SIG-M5 treated with dmso at 0.1 percent for 504 hours (cell line): ENCODE data around the gene MORN2.

Experiments used
- DNase-seq: peaks from one replicate; lab custom pipeline; 2025; ENCODE audit not compliant: unreplicated experiment; lab: John Stamatoyannopoulos, UW

The MORN2 gene

DNA sequence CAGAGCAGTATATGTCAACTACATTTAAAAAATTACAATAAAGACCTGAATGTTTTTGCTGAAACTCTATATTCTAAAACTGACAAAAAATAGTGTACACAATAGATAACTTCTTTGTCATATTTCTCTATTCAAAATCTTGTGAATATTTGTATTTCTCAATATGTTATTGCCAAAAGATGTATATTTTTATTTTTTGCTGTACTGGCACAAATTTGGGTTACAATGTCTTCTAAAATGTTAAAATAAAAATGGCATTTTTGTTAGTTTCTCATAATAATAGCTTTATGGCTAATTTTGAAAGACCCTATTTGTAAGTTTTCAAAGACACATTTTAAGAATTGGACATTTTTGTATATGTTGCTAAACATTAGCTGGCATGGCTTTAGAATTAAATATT, 13.3 kb downstream of the MORN2 start:
- no peak for DNase-seq

DNA sequence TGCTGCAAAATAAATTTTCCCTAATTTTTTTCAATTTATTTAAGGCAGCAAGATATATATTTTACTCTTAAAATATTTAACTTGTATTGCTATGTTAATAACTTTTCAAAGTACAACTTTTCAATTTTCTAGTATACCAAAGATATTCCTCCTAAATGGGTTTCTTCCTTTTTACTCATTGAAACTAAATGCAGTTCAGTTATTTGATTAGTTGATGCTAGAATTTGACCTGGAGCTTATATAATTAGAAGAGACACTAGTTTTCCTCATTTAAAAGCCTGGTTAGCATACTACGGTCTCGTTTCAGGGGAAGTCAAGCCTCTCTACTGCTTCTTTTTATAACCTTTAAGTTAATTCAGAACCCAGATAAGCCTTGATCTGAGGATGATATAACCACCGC, 13.8 kb downstream of the MORN2 start, which contains the start of gene ARHGEF33:
ARHGEF33 (plus strand) TSS at position 301 of the 400 bp plus-strand sequence. CDS start 29,573 bp downstream, outside the sequence.
- DNase-seq, result no peak

DNA sequence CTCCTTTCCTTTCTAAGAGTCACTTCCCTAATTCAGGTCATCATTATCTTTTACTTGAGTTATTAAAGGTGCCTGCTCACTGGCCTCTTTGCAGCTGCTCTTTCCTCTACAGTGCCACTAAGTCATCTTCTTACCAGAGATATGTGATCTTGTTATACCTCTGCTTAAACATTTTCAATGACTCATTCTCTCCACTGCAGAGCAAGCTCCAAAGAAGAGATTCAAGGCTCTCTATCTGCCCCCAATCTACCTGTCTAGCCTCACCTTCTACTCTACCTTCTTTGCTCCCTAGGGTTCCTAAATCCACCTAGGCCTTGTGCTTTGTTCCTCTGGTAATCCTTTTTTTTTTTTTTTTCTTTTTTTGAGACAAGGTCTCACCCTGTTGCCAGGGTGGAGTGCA, 17.0 kb downstream of the MORN2 start:
- no peak for DNase-seq

GRCh38 chr2:38898256-38898655, 22.5 kb downstream of the MORN2 start:
- DNase-seq, result no peak

DNA sequence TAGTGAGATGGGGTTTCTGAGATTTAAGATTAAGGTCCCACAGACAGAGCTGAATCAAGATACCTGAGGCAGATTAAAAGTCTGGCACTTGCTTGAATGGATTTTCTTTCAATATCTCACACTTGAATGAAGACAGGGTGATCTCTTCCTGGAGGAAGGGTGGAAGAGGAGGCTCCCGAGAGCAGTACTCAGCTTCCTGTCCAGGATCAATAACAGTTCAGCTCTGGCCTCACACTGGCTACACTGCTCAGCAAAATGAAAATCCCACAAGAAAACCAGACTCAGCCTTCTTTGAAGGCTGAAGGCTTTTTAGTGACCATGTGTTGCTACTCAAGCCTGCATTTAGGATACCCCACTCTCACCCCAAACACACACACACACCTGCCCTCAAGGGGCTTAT, 24.9 kb downstream of the MORN2 start:
- DNase-seq, result no peak

GRCh38 chr2:38905251-38905650, 29.5 kb downstream of the MORN2 start:
- no peak for DNase-seq

DNA sequence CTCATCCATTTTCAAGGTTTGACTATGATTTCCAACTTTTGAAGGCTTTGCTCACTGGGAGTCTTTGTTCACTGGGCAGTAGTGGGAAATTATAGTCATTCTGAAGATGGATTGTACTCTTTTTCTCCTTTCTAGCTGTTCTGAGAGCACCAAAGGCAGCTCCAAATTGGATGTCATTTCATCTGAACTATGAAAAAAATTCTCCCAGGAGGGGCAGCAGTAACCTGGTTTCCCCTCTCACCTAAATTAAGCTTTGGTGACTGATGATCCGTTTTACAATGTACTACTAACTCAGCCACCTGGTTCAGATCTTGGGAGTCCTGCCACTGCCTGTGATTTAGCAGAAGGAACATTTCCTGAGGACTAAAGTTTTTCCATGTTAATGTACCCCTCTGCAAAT, 31.5 kb downstream of the MORN2 start:
- no peak for DNase-seq

- no peak for DNase-seq
Observed at GRCh38 chr2:38907743-38908562, 32.2 kb downstream of the MORN2 start.

DNA sequence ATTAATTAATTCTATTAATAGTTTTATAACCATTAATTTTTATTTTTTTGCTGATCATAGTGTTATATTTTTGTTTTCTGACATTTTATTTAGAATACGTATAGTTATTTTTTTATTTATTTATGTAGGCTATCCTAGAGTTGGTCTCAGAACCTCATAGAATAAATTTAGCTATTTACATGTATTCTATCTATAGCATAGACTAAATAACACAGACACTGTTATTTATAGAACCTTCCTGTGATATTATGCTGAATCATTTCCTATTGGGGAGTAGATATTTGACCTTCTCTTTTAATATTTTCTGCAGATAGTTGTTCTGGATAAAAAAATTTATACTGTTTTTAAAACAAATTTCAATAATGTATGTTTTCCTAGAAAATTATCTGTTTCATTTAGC, 34.1 kb downstream of the MORN2 start:
- no peak for DNase-seq

DNA sequence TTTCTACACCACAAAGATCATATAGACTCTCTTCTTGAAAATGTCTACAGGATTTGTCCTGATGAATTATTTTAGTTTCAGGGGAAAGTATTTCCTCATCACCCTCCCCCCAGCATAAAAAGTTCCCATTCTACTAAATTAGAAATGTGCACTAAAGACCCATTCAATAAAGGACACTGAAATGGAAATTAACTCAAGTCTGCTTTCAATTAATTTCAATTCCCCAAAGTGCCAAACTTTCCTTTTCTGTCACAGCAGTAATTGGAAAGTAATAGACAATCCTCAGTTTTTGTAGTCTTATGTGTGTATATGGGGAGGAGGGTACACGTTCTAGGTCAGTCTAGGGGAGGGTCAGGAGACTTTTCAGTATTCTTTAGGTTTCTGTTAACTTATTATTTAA, 35.4 kb downstream of the MORN2 start:
- no peak for DNase-seq

- DNase-seq, result no peak
Observed at GRCh38 chr2:38912619-38913018, 36.8 kb downstream of the MORN2 start.

GRCh38 chr2:38922389-38922788, 46.6 kb downstream of the MORN2 start:
- DNase-seq, result no peak

GRCh38 chr2:38922902-38923301, 47.1 kb downstream of the MORN2 start:
- no peak for DNase-seq

- DNase-seq, result no peak
Observed at GRCh38 chr2:38925982-38926381, 50.2 kb downstream of the MORN2 start.

DNA sequence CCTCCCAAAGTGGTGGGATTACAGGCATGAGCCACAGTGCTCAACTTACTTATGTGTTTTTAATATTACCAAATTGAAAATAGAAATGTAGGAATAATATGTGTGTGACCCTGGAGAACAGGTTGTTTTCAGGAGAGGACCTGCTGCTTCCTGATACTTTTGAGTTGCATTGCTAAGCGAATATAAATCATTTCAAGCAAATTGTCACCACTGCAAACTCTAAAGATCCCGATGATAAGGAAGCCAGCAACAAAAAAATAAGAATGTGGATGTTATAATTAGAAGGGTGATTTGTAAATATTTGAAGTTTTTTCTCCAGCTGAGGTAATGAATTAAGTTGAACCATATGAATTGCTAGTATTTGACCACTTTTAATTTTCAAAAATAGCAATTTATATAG, 54.8 kb downstream of the MORN2 start:
- DNase-seq, result no peak
